Amniotic epithelial cell (primary cell): ENCODE data around the gene CLRN3.

Experiments
- DNase-seq: peaks from one replicate; pipeline ENCODE4 v3.0.0-alpha.2; 2010; ENCODE audit warnings: low read depth

CLRN3 gene

GRCh38 chr10:127845756-127846155 is 47.0 kb downstream of the CLRN3 start:
- DNase-seq: no peak

- DNase-seq: no peak
Observed at GRCh38 chr10:127840884-127841283, 51.9 kb downstream of the CLRN3 start.

GRCh38 chr10:127836966-127837365 is 55.8 kb downstream of the CLRN3 start:
- peak; percentile 6 for DNase-seq

- DNase-seq: no peak
Observed at GRCh38 chr10:127836176-127836575, 56.6 kb downstream of the CLRN3 start.

- no peak for DNase-seq
Observed at GRCh38 chr10:127834791-127835190, 58.0 kb downstream of the CLRN3 start.

- no peak for DNase-seq
Observed at GRCh38 chr10:127834221-127834620, 58.5 kb downstream of the CLRN3 start.

GRCh38 chr10:127833804-127834203 is 58.9 kb downstream of the CLRN3 start:
- no peak for DNase-seq

GRCh38 chr10:127832501-127832900 is 60.2 kb downstream of the CLRN3 start:
- DNase-seq: no peak

- DNase-seq: no peak
Observed at GRCh38 chr10:127830414-127830813, 62.3 kb downstream of the CLRN3 start.
